OCI-LY1 (cell line): ENCODE measurements around the gene KRT10.
A peak's percentile ranks its signal among the peaks of the same experiment; 100 is the strongest.

Experiments
- H2AFZ ChIP-seq: fragments of 200-600 bp; sonication (generic), shearing (Covaris generic); 2 replicates; pipeline ENCODE4 v1.6.0; 2014; ENCODE audit warnings: antibody characterized with exemption, mild to moderate bottlenecking, low read length
- H3F3A ChIP-seq: fragments of 200-600 bp; sonication (generic), shearing (Covaris generic); 2 replicates; pipeline ENCODE4 v1.6.0; 2014; ENCODE audit warnings: mild to moderate bottlenecking, antibody characterized with exemption, low read length, moderate library complexity; ENCODE audit not compliant: insufficient read depth
- H3K27ac ChIP-seq: fragments of 200-600 bp; sonication (generic); 2 replicates; pipeline ENCODE4 v1.5.1; 2014; ENCODE audit warnings: low read length, mixed run types, mild to moderate bottlenecking, low read depth; ENCODE audit not compliant: poor library complexity, severe bottlenecking
- H3K27me3 ChIP-seq: fragments of 200-600 bp; sonication (generic); 2 replicates; pipeline ENCODE4 v1.6.0; 2014; ENCODE audit warnings: antibody characterized with exemption, mild to moderate bottlenecking, low read length, moderate library complexity; ENCODE audit not compliant: insufficient read depth
- H3K36me3 ChIP-seq: fragments of 200-600 bp; sonication (generic); 2 replicates; pipeline ENCODE4 v1.6.1; 2014; ENCODE audit warnings: mild to moderate bottlenecking, antibody characterized with exemption, low read length, moderate library complexity, mixed read lengths; ENCODE audit not compliant: insufficient read depth
- H3K4me1 ChIP-seq: fragments of 200-600 bp; sonication (generic); 2 replicates; pipeline ENCODE4 v1.5.1; 2014; ENCODE audit warnings: mild to moderate bottlenecking, low read length, moderate library complexity; ENCODE audit not compliant: insufficient read depth, severe bottlenecking
- H3K4me2 ChIP-seq: fragments of 200-600 bp; sonication (generic), shearing (Covaris generic); 2 replicates; pipeline ENCODE4 v1.6.1; 2014; ENCODE audit warnings: low read length
- H3K4me3 ChIP-seq: fragments of 200-600 bp; sonication (generic); 2 replicates; pipeline ENCODE4 v1.5.1; 2014; ENCODE audit warnings: low read length, low read depth, mild to moderate bottlenecking, mixed read lengths; ENCODE audit not compliant: poor library complexity, severe bottlenecking
- H3K79me2 ChIP-seq: fragments of 200-600 bp; shearing (Covaris generic); 2 replicates; pipeline ENCODE4 v1.6.1; 2016; ENCODE audit warnings: mixed run types, low read length, mixed read lengths; ENCODE audit not compliant: insufficient read depth
- H3K9ac ChIP-seq: fragments of 200-600 bp; sonication (generic), shearing (Covaris generic); 2 replicates; pipeline ENCODE4 v1.6.1; 2014; ENCODE audit warnings: mild to moderate bottlenecking, low read length, mixed read lengths
- H3K9me2 ChIP-seq: fragments of 200-600 bp; sonication (generic), shearing (Covaris generic); 2 replicates; pipeline ENCODE4 v1.6.1; 2014; ENCODE audit warnings: low read depth, mild to moderate bottlenecking, low read length, mixed read lengths
- H3K9me3 ChIP-seq: fragments of 200-600 bp; shearing (Covaris generic); 2 replicates; pipeline ENCODE4 v1.6.1; 2014; ENCODE audit warnings: low read length, mixed read lengths
- H4K20me1 ChIP-seq: fragments of 200-600 bp; sonication (generic), shearing (Covaris generic); 2 replicates; pipeline ENCODE4 v1.6.0; 2016; ENCODE audit warnings: mild to moderate bottlenecking, low read length; ENCODE audit not compliant: insufficient read depth
- EZH2 ChIP-seq: fragments of 200-600 bp; sonication (generic), shearing (Covaris generic); IDR thresholded peaks from 2 replicates; pipeline ENCODE4 v1.8.0; 2017; ENCODE audit warnings: borderline replicate concordance, mixed run types, mild to moderate bottlenecking, antibody characterized with exemption, low read length, moderate library complexity, mixed read lengths
- TF ChIP-seq, protein P1 (sequence below): fragments of 200-600 bp; sonication (generic), shearing (Covaris generic); IDR thresholded peaks from 2 replicates; pipeline ENCODE4 v1.5.1; 2017; ENCODE audit warnings: mild to moderate bottlenecking, antibody characterized with exemption, low read length, moderate library complexity, mixed read lengths

KRT10 gene

DNA sequence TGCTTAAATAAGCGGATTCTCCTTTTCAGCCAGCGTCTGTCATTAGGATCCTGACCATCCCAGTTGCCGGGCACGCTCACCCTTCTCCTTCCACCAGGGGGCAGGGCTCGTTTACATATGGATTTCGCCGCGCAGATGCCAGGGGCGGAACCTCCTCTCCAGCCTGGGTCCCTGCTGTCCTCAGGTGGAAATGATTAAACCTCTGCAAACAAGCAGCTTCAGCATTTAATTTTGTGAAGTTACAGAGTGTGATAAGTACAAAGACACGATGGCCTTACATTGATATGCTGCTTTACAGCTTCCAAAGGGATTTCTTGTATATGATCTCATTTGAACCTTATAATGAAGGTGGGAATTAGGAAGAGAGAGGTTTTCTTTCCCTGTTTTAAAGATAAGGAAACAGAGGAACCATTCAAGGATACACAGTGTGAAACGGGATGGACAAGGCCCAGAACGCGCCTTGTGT is 18.8 kb downstream of the KRT10 start:
- no peak overlapping the region for H2AFZ ChIP-seq
- no peaks in the 10 kb centered on the region for H4K20me1 ChIP-seq
- peaks cover 11% of the 10 kb centered on the region for H3K27me3 ChIP-seq
- no peaks in the 10 kb centered on the region for H3K9me2 ChIP-seq
- H3K4me3 ChIP-seq: no peak overlapping the region
- no peak overlapping the region for H3K9ac ChIP-seq
- H3F3A ChIP-seq: no peaks in the 10 kb centered on the region
- no peaks in the 10 kb centered on the region for H3K4me1 ChIP-seq
- H3K4me2 ChIP-seq: no peak overlapping the region
- no peaks in the 10 kb centered on the region for H3K79me2 ChIP-seq
- H3K27ac ChIP-seq: no peak overlapping the region
- no peaks in the 10 kb centered on the region for H3K9me3 ChIP-seq
- TF ChIP-seq, protein P1, sequence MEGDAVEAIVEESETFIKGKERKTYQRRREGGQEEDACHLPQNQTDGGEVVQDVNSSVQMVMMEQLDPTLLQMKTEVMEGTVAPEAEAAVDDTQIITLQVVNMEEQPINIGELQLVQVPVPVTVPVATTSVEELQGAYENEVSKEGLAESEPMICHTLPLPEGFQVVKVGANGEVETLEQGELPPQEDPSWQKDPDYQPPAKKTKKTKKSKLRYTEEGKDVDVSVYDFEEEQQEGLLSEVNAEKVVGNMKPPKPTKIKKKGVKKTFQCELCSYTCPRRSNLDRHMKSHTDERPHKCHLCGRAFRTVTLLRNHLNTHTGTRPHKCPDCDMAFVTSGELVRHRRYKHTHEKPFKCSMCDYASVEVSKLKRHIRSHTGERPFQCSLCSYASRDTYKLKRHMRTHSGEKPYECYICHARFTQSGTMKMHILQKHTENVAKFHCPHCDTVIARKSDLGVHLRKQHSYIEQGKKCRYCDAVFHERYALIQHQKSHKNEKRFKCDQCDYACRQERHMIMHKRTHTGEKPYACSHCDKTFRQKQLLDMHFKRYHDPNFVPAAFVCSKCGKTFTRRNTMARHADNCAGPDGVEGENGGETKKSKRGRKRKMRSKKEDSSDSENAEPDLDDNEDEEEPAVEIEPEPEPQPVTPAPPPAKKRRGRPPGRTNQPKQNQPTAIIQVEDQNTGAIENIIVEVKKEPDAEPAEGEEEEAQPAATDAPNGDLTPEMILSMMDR: peak; percentile 87
- no peak for TF ChIP-seq EZH2
- H3K36me3 ChIP-seq: no peaks in the 10 kb centered on the region

DNA sequence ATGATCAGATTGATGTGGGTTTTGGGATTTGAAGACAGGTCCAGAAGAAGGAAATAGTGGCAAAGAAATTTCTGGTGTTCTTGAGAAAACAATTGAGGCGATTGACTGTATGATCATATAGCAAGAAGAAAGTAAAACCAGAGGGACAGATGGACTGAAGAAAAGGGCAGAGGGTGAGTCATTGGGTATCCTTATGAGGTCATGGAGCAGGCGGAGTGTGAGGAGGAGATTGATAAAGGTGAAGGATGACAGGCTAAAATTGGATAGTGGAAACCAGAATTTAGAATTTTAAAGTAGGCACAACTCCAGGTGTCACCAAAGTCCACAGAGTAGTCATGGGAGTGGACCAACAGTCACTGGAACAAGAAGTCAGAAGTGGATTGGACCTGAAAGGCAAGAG is 21.3 kb downstream of the KRT10 start:
- Histone ChIP-seq H3K36me3 (no peaks in the 10 kb centered on the region), H3K9me2 (no peaks in the 10 kb centered on the region), H2AFZ (no peak overlapping the region), H3K27ac (no peak overlapping the region), H3K79me2 (no peaks in the 10 kb centered on the region), H3K9me3 (no peaks in the 10 kb centered on the region), H3K4me3 (no peak overlapping the region), H3K4me1 (no peaks in the 10 kb centered on the region), H3K9ac (no peak overlapping the region), H3K27me3 (peaks cover 8% of the 10 kb centered on the region), H3K4me2 (no peak overlapping the region), H4K20me1 (no peaks in the 10 kb centered on the region), H3F3A (no peaks in the 10 kb centered on the region)
- TF ChIP-seq, protein P1: no peak
- TF ChIP-seq EZH2: no peak

DNA sequence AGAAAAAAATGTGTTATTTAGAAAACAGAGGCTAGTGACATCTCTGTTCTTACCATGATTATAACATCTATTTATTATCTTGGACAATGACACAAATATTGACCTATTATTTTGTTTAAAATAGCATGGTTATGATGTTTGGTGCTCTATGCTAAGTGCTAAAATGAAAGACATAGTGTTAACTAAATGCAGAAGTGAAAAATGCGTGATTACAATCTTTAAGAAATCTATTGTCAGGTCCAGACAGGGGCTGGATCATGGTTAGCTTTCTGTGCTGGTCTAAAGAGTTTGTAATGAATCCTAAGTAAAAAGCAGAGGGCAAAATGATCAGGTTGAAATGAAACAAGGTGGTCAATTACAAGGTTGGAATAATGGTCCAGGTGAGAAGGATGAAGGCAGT is 22.0 kb downstream of the KRT10 start:
- Histone ChIP-seq H3K9ac (no peak overlapping the region), H3K27ac (no peak overlapping the region), H2AFZ (no peak overlapping the region), H3K4me3 (no peak overlapping the region), H3K9me2 (no peaks in the 10 kb centered on the region), H3K27me3 (peaks cover 2% of the 10 kb centered on the region), H3F3A (no peaks in the 10 kb centered on the region), H3K36me3 (no peaks in the 10 kb centered on the region), H3K4me2 (no peak overlapping the region), H3K4me1 (no peaks in the 10 kb centered on the region), H3K79me2 (no peaks in the 10 kb centered on the region), H4K20me1 (no peaks in the 10 kb centered on the region), H3K9me3 (no peaks in the 10 kb centered on the region)
- TF ChIP-seq EZH2: no peak
- TF ChIP-seq, protein P1: no peak
